HG02943 (cell line): ENCODE results near the gene RGS3.

Source experiments
- ATAC-seq: cut with Tn5 transposase; IDR thresholded peaks from one replicate; pipeline ENCODE4 v1.9.1; 2021; ENCODE audit warnings: mild to moderate bottlenecking, low read depth, moderate library complexity; ENCODE audit not compliant: unreplicated experiment

RGS3 gene

GRCh38 chr9:113464286-113464660 lies 746 bp downstream of the RGS3 start:
- ATAC-seq = no peak

- no peak for ATAC-seq
Observed at GRCh38 chr9:113465599-113466140, 2.1 kb downstream of the RGS3 start.

GRCh38 chr9:113467183-113467582 lies 3.7 kb downstream of the RGS3 start:
- no peak for ATAC-seq

- ATAC-seq = no peak
Observed at GRCh38 chr9:113468716-113469448, 5.4 kb downstream of the RGS3 start.

- no peak for ATAC-seq
Observed at GRCh38 chr9:113471143-113471542, 7.6 kb downstream of the RGS3 start.

GRCh38 chr9:113471566-113471965 lies 8.0 kb downstream of the RGS3 start:
- no peak for ATAC-seq

- ATAC-seq = no peak
Observed at GRCh38 chr9:113472199-113472598, 8.7 kb downstream of the RGS3 start.

GRCh38 chr9:113474360-113475028 lies 11.0 kb downstream of the RGS3 start:
- no peak for ATAC-seq

GRCh38 chr9:113475031-113475430 lies 11.5 kb downstream of the RGS3 start:
- no peak for ATAC-seq

- no peak for ATAC-seq
Observed at GRCh38 chr9:113475992-113476391, 12.5 kb downstream of the RGS3 start.

GRCh38 chr9:113476511-113476916 lies 13.0 kb downstream of the RGS3 start:
- ATAC-seq = no peak

GRCh38 chr9:113477058-113477457 lies 13.5 kb downstream of the RGS3 start:
- ATAC-seq = no peak

GRCh38 chr9:113477661-113478060 lies 14.1 kb downstream of the RGS3 start:
- ATAC-seq = no peak

- ATAC-seq = no peak
Observed at GRCh38 chr9:113479174-113479621, 15.7 kb downstream of the RGS3 start.

- no peak for ATAC-seq
Observed at GRCh38 chr9:113480612-113481011, 17.1 kb downstream of the RGS3 start.

- no peak for ATAC-seq
Observed at GRCh38 chr9:113481176-113481787, 17.8 kb downstream of the RGS3 start.

GRCh38 chr9:113482341-113482740 lies 18.8 kb downstream of the RGS3 start:
- no peak for ATAC-seq

GRCh38 chr9:113482991-113483675 lies 19.6 kb downstream of the RGS3 start:
- no peak for ATAC-seq

GRCh38 chr9:113483676-113484257 lies 20.2 kb downstream of the RGS3 start:
- ATAC-seq = no peak

- no peak for ATAC-seq
Observed at GRCh38 chr9:113484258-113484730, 20.8 kb downstream of the RGS3 start.
